GM13976 (cell line): ENCODE results near the gene GRIK3.

Source experiments
- DNase-seq: peaks from one replicate; pipeline ENCODE4 v3.0.0; 2012; ENCODE audit warnings: low spot score
- CTCF ChIP-seq: IDR thresholded peaks from 2 replicates; pipeline ENCODE4 v1.5.1; 2012; ENCODE audit warnings: borderline replicate concordance, mild to moderate bottlenecking; ENCODE audit not compliant: insufficient read depth; ENCODE audit errors: extremely low read depth, missing control alignments, control extremely low read depth
- in situ Hi-C: fragments of 300-500 bp; cut with MboI; formaldehyde crosslinking; loops from one replicate; pipeline ENCODE4 v1.12.0; 2022; ENCODE audit warnings: low sequenced_read_pairs, mixed read lengths, inconsistent platforms; ENCODE audit not compliant: unreplicated experiment

GRIK3 gene

DNA sequence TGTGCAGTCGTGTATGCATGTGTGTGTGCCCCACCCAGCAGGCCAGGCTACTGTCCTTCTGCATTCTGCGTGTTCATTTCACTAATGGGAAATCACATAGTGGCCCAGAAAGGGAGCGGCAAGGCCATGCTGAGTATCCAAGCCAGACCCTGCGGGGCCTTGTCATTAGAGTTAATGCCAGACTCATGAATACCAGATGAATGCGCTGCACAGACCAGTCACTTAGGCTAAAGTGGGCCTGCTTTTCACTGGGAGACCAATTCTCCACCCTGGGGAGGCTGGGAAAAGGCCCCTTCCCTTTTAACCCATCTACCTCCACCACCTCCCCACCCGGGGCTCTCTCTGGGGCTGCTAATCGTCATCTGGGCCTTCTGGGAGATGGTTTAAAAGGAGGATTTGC lies 17.0 kb upstream of the GRIK3 start:
- no peak for DNase-seq
- in situ Hi-C loops: no loop called here
- TF ChIP-seq CTCF: no peak

DNA sequence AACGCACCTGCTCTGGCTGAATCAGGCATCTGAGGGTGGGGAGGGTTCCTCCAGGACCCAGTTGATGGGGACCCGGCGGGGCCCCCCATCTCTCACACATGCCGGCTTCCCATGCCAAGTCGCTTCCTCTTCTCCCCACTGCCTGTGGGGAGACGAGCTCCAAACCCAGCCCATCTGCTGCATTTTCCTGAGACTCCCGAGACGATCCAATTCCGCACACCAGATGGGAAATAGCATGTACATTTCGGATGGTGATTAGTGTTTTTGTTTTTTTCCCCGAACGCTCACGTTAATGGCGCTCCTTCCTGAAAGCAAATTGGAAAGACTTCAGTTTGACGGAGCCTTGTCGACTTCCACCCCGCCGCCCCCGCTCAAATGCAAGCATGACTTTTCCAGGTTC lies 13.2 kb upstream of the GRIK3 start:
- no peak for TF ChIP-seq CTCF
- DNase-seq: no peak
- in situ Hi-C loops: no loop called here

GRCh38 chr1:37043101-37043500 lies 8.8 kb upstream of the GRIK3 start:
- in situ Hi-C loops: no loop called here
- DNase-seq: no peak
- TF ChIP-seq CTCF: no peak

GRCh38 chr1:37042506-37042905 lies 8.2 kb upstream of the GRIK3 start:
- in situ Hi-C loops: no loop called here
- TF ChIP-seq CTCF: no peak
- DNase-seq: no peak

DNA sequence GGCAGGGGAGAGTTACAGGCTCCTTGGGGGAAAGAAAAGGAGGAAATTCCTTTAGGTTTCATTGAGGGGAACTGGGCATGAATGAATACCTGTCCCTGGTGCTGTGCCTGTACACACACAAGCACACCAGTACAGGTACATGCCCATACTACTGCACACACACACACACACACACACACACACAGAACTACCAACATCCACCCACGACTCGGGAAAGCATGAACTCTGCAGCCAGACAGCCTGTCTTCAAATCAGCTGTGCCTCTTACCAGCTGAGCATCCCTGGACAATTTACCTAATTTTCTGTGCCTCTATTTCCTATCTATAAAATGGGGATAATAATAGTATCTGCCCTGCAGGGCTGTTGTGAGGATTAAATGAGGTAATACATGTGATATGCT lies 7.2 kb upstream of the GRIK3 start:
- in situ Hi-C loops: no loop called here
- no peak for TF ChIP-seq CTCF
- no peak for DNase-seq

DNA sequence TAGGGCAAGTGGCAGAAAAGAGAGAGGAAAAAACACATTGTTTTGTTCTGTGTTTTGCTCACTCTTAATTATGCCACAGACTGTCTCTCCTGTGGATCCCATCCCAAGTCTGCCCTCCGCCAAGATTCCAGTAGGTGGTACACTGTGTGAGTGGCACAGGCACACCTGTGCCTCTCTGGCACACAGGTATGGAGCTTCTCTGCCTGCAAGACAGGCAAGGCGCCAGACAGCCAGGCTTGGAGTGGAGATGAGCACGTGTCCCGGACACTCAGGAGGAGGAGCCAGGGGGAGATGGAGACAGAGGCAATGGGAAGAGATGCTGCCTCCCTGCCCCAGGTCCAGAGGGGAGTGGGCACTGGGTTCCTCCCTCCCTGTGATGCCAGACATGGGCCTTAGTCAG lies 6.5 kb upstream of the GRIK3 start:
- in situ Hi-C loops: no loop called here
- no peak for DNase-seq
- no peak for TF ChIP-seq CTCF

DNA sequence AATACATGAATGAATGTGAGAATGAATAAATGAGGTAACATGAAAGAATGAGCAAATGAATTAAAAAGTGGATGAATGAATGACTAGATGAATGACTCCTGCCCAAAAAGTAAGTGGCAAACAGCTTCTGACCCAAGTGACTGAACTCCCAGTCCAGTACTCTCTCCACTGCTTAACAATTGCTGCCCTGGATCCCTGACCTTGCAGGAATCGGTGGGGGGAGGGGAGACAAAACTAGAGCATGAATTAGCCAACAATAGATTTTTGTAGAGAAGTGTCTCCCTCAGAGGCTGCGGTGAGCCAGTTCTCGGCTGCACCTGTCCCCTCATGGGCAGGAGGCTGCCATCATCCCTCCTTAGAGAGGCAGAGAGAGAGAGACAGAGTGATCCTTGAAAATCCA lies 5.9 kb upstream of the GRIK3 start:
- in situ Hi-C loops: no loop called here
- DNase-seq: no peak
- TF ChIP-seq CTCF: no peak
